Measurements from ENCODE around the gene MED12. TPM values are rescaled to one million over a fixed set of nuclear protein-coding genes. Genes with fewer than 3 reads are reported as not detected.
A peak's percentile ranks its signal among the peaks of the same experiment; 100 is the strongest.

The MED12 gene
- total RNA-seq, 1 donor from 2014 or later: 18.3 TPM

- DNase-seq (no peak), ATAC-seq (no peak)
- intact Hi-C loops (cut with micrococcal nuclease): no loop called here
Observed at GRCh38 chrX:71105628-71106027, 12.8 kb upstream of the MED12 start.

- intact Hi-C loops (cut with micrococcal nuclease): no loop called here
- ATAC-seq (no peak), DNase-seq (no peak)
Observed at GRCh38 chrX:71106427-71106826, 12.0 kb upstream of the MED12 start, which contains the start of gene CXorf65. TSS of gene CXorf65 (minus strand) at chrX:71106740. CDS start at chrX:71106556, 184 bp downstream.

GRCh38 chrX:71107245-71107644 is 11.2 kb upstream of the MED12 start:
- ATAC-seq (no peak), DNase-seq (no peak)
- intact Hi-C loops (cut with micrococcal nuclease): no loop called here

GRCh38 chrX:71107762-71108360 is 10.5 kb upstream of the MED12 start:
- intact Hi-C loops (cut with micrococcal nuclease): no loop called here

GRCh38 chrX:71109051-71109450 is 9.3 kb upstream of the MED12 start:
- intact Hi-C loops (cut with micrococcal nuclease): no loop called here
- DNase-seq (no peak), ATAC-seq (no peak)

More at GRCh38 chrX:71107762-71108360, 10.5 kb upstream of the MED12 start:
- ATAC-seq: peak; percentile 37
- DNase-seq: no peak

- DNase-seq (no peak), ATAC-seq (no peak)
- intact Hi-C loops (cut with micrococcal nuclease): no loop called here
Observed at GRCh38 chrX:71111141-71111843, 7.1 kb upstream of the MED12 start, which contains the start of gene IL2RG. TSS of gene IL2RG (minus strand) at chrX:71111577. CDS start at chrX:71111539, 38 bp downstream.

GRCh38 chrX:71111921-71112431 is 6.4 kb upstream of the MED12 start:
- DNase-seq (no peak), ATAC-seq (no peak)
- intact Hi-C loops (cut with micrococcal nuclease): no loop called here

- ATAC-seq (no peak), DNase-seq (no peak)
- intact Hi-C loops (cut with micrococcal nuclease): no loop called here
Observed at GRCh38 chrX:71117358-71117757, 1.0 kb upstream of the MED12 start.

- intact Hi-C loops (cut with micrococcal nuclease): no loop called here
- ATAC-seq: peak; percentile 43
- no peak for DNase-seq
Observed at GRCh38 chrX:71118985-71119535, 664 bp downstream of the MED12 start.

GRCh38 chrX:71128166-71128833 is 9.9 kb downstream of the MED12 start:
- intact Hi-C loops (cut with micrococcal nuclease): no loop called here
- ATAC-seq (no peak), DNase-seq (no peak)

- peak; percentile 69 for DNase-seq
- intact Hi-C loops (cut with micrococcal nuclease): no loop called here
- ATAC-seq: peak; percentile 80
Observed at GRCh38 chrX:71128915-71129765, 10.7 kb downstream of the MED12 start.

- ATAC-seq (no peak), DNase-seq (no peak)
- intact Hi-C loops (cut with micrococcal nuclease): no loop called here
Observed at GRCh38 chrX:71131510-71131909, 13.1 kb downstream of the MED12 start.

GRCh38 chrX:71140440-71140839 is 22.0 kb downstream of the MED12 start:
- DNase-seq (no peak), ATAC-seq (no peak)
- intact Hi-C loops (cut with micrococcal nuclease): no loop called here

- ATAC-seq: peak; percentile 45
- intact Hi-C loops (cut with micrococcal nuclease): no loop called here
- peak; percentile 48 for DNase-seq
Observed at GRCh38 chrX:71143508-71143907, 25.1 kb downstream of the MED12 start.

- peak; percentile 5 for ATAC-seq
- no peak for DNase-seq
- intact Hi-C loops (cut with micrococcal nuclease): no loop called here
Observed at GRCh38 chrX:71144651-71145050, 26.3 kb downstream of the MED12 start, which contains the start of gene NLGN3. TSS of gene NLGN3 (plus strand) at chrX:71144841. CDS start at chrX:71147750, 2,909 bp downstream.

GRCh38 chrX:71147496-71148277 is 29.3 kb downstream of the MED12 start:
- intact Hi-C loops (cut with micrococcal nuclease): no loop called here
- DNase-seq (no peak), ATAC-seq (no peak)

GRCh38 chrX:71148278-71148663 is 29.9 kb downstream of the MED12 start:
- intact Hi-C loops (cut with micrococcal nuclease): no loop called here
- no peak for DNase-seq
- no peak for ATAC-seq

- ATAC-seq (no peak), DNase-seq (no peak)
- intact Hi-C loops (cut with micrococcal nuclease): no loop called here
Observed at GRCh38 chrX:71151366-71151765, 33.0 kb downstream of the MED12 start.

Measured in left ventricle myocardium superior (tissue), 1 donor.